Transverse colon (tissue), 4 donors: ENCODE results near the gene PTPRN2.

Experiments
- CTCF ChIP-seq, 5 experiments: fragments of 200-600 bp in 3 of 5; fragments of 450-650 bp in 2 of 5; sonication (generic) in 3 of 5; IDR thresholded peaks; 1 replicate in 2 of 5; 2 replicates in 3 of 5; pipeline ENCODE4 v1.5.1; 2016 to 2017; ENCODE audit warnings: antibody characterized with exemption in 5 of 5, inconsistent platforms in 3 of 5, mild to moderate bottlenecking in 2 of 5, moderate library complexity in 1 of 5
- EP300 ChIP-seq: sonication (generic); formaldehyde crosslinking; IDR thresholded peaks from one replicate; pipeline ENCODE4 v1.6.1; 2017; ENCODE audit warnings: antibody characterized with exemption, low read depth
- POLR2A ChIP-seq: fragments of 450-650 bp; IDR thresholded peaks from one replicate; pipeline ENCODE4 v1.6.1; 2016; ENCODE audit warnings: antibody characterized with exemption, mild to moderate bottlenecking, moderate library complexity
- POLR2AphosphoS5 ChIP-seq, 3 donors: sonication (generic); formaldehyde crosslinking; IDR thresholded peaks; one replicate each; pipeline ENCODE4 v1.6.1; 2016; ENCODE audit warnings: antibody characterized with exemption in 3 of 3

GRCh38 chr7:157816526-157817250 lies 770.9 kb downstream of the PTPRN2 start:
- TF ChIP-seq CTCF (IDR thresholded peaks at IDR 0.05) = no peak
- no peak for TF ChIP-seq POLR2A
- TF ChIP-seq POLR2AphosphoS5 (IDR thresholded peaks at IDR 0.05) = no peak
- no peak for TF ChIP-seq EP300
